ENCODE data around the gene VWA5B2. TPM values are rescaled to one million over a fixed set of nuclear protein-coding genes. Genes with fewer than 3 reads are reported as not detected.
"Not testable (repeated sequence)": the region's sequence is repeated elsewhere in the genome, so short reads cannot be mapped to it uniquely, and the experiment has no call there.

VWA5B2 gene
- total and polyA plus RNA-seq, 7 donors = 0.23 to 1.0 (median 0.60) TPM; not detected in 2

GRCh38 chr3:184261854-184262763, 32.7 kb downstream of the VWA5B2 start:
- intact Hi-C loops (cut with DNase I) = no loop called here
- Histone ChIP-seq H3K4me1 (peaks cover 0 to 34% (median 33%) of the 10 kb centered on the region in 4 donors), H3K4me3 (peak overlapping the region in 3 of 4 donors; percentile 28 to 45 (median 43)), H3K9me3 (no peaks in the 10 kb centered on the region), H3K27ac (no peak overlapping the region), H3K36me3 (no peaks in the 10 kb centered on the region), H3K27me3 (peaks cover 43 to 93% (median 67%) of the 10 kb centered on the region in 3 donors)
- TF ChIP-seq POLR2AphosphoS5 (IDR thresholded peaks at IDR 0.05) = no peak
- TF ChIP-seq CTCF (IDR thresholded peaks at IDR 0.05) = no peak
- no peak for TF ChIP-seq POLR2A (IDR thresholded peaks at IDR 0.05)
- no peak for TF ChIP-seq EP300 (IDR thresholded peaks at IDR 0.05)
- 2 to 3% methylated on average over 66 of the region's 66 CpGs for WGBS, 2 donors
- DNase-seq = no peak

DNA sequence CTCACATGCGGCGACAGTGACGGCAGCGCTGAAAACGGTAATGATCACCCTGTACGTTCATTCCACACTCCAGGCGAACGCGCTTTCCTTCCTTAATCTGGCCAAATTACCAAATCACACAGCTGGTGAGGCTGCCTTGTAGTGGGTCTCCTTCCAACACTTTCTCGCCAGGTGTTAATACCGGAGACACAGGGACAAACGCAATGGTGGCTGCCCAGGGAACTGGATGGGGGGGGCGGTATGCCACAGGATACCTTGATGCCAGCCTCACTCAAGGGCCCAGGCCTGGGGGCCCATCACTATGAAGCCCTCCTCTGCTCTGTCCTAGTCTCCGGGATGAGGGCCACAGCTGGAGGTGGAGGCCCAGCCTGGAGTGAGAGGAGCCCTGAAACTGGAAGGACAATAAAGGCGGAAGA, 33.4 kb downstream of the VWA5B2 start:
- no peak overlapping the region for H3K27ac ChIP-seq
- no peak for TF ChIP-seq CTCF (IDR thresholded peaks at IDR 0.05)
- TF ChIP-seq EP300 (IDR thresholded peaks at IDR 0.05) = no peak
- TF ChIP-seq POLR2AphosphoS5 (IDR thresholded peaks at IDR 0.05) = no peak
- TF ChIP-seq POLR2A (IDR thresholded peaks at IDR 0.05) = no peak
- no peaks in the 10 kb centered on the region for H3K36me3 ChIP-seq
- 14 to 18% methylated on average over 15 of the region's 15 CpGs for WGBS, 2 donors
- H3K9me3 ChIP-seq = no peaks in the 10 kb centered on the region
- H3K4me1 ChIP-seq = peaks cover 0 to 34% (median 33%) of the 10 kb centered on the region in 4 donors
- no peak overlapping the region for H3K4me3 ChIP-seq
- H3K27me3 ChIP-seq = peaks cover 43 to 87% (median 65%) of the 10 kb centered on the region in 3 donors
- no peak for DNase-seq
- intact Hi-C loops (cut with DNase I) = no loop called here

DNA sequence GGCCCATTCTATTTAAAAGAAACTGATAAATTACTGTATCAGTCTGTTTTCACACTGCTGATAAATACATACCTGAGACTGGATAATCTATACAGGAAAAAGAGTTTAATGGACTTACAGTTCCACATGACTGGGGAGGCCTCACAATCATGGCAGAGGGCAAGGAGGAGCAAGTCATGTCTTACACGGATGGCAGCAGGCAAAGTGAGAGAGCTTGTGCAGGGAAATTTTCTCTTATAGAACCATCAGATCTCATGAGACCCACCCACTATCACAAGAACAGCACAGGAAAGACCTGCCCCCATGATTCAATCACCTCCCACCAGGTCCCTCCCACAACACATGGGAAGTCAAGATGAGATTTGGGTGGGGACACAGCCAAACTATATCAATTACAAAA, 37.9 kb downstream of the VWA5B2 start:
- H3K9me3 ChIP-seq; DNase-seq; H3K4me3 ChIP-seq; H3K4me1 ChIP-seq; H3K27ac ChIP-seq; intact Hi-C loops (cut with DNase I); H3K36me3 ChIP-seq: not testable (repeated sequence)
- 91 to 94% methylated on average over 1 of the region's 1 CpG for WGBS, 2 donors
- peaks cover 12 to 57% (median 23%) of the 10 kb centered on the region in 3 donors for H3K27me3 ChIP-seq

DNA sequence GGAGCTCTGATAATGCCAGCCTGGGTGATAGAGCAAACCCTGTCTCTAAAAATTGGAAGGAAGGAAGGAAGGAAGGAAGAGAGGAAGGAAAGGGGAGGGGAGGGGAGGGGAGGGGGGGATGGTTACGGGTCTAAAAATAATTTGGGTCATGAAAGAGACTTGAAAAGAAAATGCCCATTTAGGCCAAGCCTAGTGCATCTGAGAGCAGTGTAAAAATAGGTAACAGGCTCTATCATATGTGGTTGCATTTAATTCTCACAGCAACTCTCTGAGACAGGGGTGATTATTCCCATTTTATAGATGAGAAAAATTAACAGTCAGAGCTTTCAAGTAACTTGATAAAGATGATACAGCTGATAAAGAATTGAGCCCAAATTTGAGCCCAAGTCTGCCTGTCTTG, 42.9 kb downstream of the VWA5B2 start:
- WGBS, 2 donors = 42 to 43% methylated on average over 1 of the region's 1 CpG
- intact Hi-C loops (cut with DNase I) = no loop called here
- TF ChIP-seq CTCF (IDR thresholded peaks at IDR 0.05) (no peak), POLR2AphosphoS5 (IDR thresholded peaks at IDR 0.05) (no peak), EP300 (IDR thresholded peaks at IDR 0.05) (no peak), POLR2A (IDR thresholded peaks at IDR 0.05) (no peak)
- Histone ChIP-seq H3K4me1 (peaks cover 0 to 5% (median 3%) of the 10 kb centered on the region in 4 donors), H3K27me3 (peaks cover 14 to 53% (median 26%) of the 10 kb centered on the region in 3 donors), H3K4me3 (no peak overlapping the region), H3K36me3 (no peaks in the 10 kb centered on the region), H3K9me3 (no peaks in the 10 kb centered on the region), H3K27ac (no peak overlapping the region)
- no peak for DNase-seq

- H3K4me1 ChIP-seq = peaks cover 0 to 5% (median 3%) of the 10 kb centered on the region in 4 donors
- no peak overlapping the region for H3K27ac ChIP-seq
- TF ChIP-seq POLR2AphosphoS5 (IDR thresholded peaks at IDR 0.05) = no peak
- TF ChIP-seq POLR2A (IDR thresholded peaks at IDR 0.05) = no peak
- TF ChIP-seq EP300 (IDR thresholded peaks at IDR 0.05) = no peak
- no peak for TF ChIP-seq CTCF (IDR thresholded peaks at IDR 0.05)
- H3K36me3 ChIP-seq = no peaks in the 10 kb centered on the region
- 56 to 72% methylated on average over 12 of the region's 12 CpGs for WGBS, 2 donors
- no peaks in the 10 kb centered on the region for H3K9me3 ChIP-seq
- intact Hi-C loops (cut with DNase I) = no loop called here
- H3K27me3 ChIP-seq = peaks cover 14 to 46% (median 26%) of the 10 kb centered on the region in 3 donors
- no peak overlapping the region for H3K4me3 ChIP-seq
- no peak for DNase-seq
Measured at GRCh38 chr3:184275381-184275701, 46.0 kb downstream of the VWA5B2 start.
